Mesendoderm (in vitro differentiated cells): Measurements from ENCODE around the gene MVD.
A peak's percentile ranks its signal among the peaks of the same experiment; 100 is the strongest.

Source experiments
- DNase-seq: peaks from one replicate; pipeline ENCODE4 v3.0.0; 2013
- H2AK5ac ChIP-seq: 2 replicates; pipeline ENCODE4 v1.6.1; 2013; ENCODE audit warnings: low read length, inconsistent platforms
- H2BK120ac ChIP-seq: 2 replicates; pipeline ENCODE4 v1.6.1; 2013; ENCODE audit warnings: low read depth, mild to moderate bottlenecking, low read length, moderate library complexity, mixed read lengths
- H2BK15ac ChIP-seq: replicated peaks from 2 replicates; pipeline ENCODE4 v1.6.1; 2013; ENCODE audit warnings: low read depth, mild to moderate bottlenecking, moderate library complexity
- H2BK5ac ChIP-seq: 2 replicates; pipeline ENCODE4 v1.6.1; 2013; ENCODE audit warnings: low read length, inconsistent platforms
- H3K18ac ChIP-seq: 2 replicates; pipeline ENCODE4 v1.6.1; 2013; ENCODE audit warnings: mild to moderate bottlenecking, low read length, mixed read lengths
- H3K23ac ChIP-seq: one replicate; pipeline ENCODE4 v1.6.1; 2013; ENCODE audit warnings: low read length
- H3K27ac ChIP-seq: 2 replicates; pipeline ENCODE4 v1.5.1; 2013; ENCODE audit warnings: low read depth, mild to moderate bottlenecking, inconsistent platforms, low read length, moderate library complexity
- H3K27me3 ChIP-seq: 2 replicates; pipeline ENCODE4 v1.6.1; 2013; ENCODE audit warnings: low read length, control low read depth, mild to moderate bottlenecking, inconsistent platforms; ENCODE audit not compliant: insufficient read depth, poor library complexity
- H3K36me3 ChIP-seq: 2 replicates; pipeline ENCODE4 v1.6.1; 2013; ENCODE audit warnings: low read length, inconsistent platforms; ENCODE audit not compliant: control insufficient read depth, insufficient read depth
- H3K4ac ChIP-seq: one replicate; pipeline ENCODE4 v1.6.1; 2013; ENCODE audit warnings: low read depth, mild to moderate bottlenecking, low read length, moderate library complexity
- H3K4me1 ChIP-seq: 2 replicates; pipeline ENCODE4 v1.6.1; 2013; ENCODE audit warnings: low read depth, low read length, inconsistent platforms; ENCODE audit not compliant: control insufficient read depth
- H3K4me2 ChIP-seq: 2 replicates; pipeline ENCODE4 v1.6.1; 2013; ENCODE audit warnings: low read length
- H3K4me3 ChIP-seq: 2 replicates; pipeline ENCODE4 v1.5.1; 2013; ENCODE audit warnings: mild to moderate bottlenecking, low read length
- H3K56ac ChIP-seq: one replicate; pipeline ENCODE4 v1.6.1; 2013; ENCODE audit warnings: low read length
- H3K79me1 ChIP-seq: 2 replicates; pipeline ENCODE4 v1.6.1; 2013; ENCODE audit warnings: low read length, inconsistent platforms
- H3K79me2 ChIP-seq: 2 replicates; pipeline ENCODE4 v1.6.1; 2013; ENCODE audit warnings: mild to moderate bottlenecking, low read length; ENCODE audit not compliant: control insufficient read depth, insufficient read depth
- H3K9ac ChIP-seq: 2 replicates; pipeline ENCODE4 v1.6.1; 2013; ENCODE audit warnings: low read length, inconsistent platforms
- H4K5ac ChIP-seq: one replicate; pipeline ENCODE4 v1.6.1; 2013; ENCODE audit warnings: low read length
- H4K8ac ChIP-seq: one replicate; pipeline ENCODE4 v1.6.1; 2013; ENCODE audit warnings: low read depth, mild to moderate bottlenecking, control low read depth, low read length, moderate library complexity
- WGBS: extraction: QIAGEN DNeasy Blood & Tissue Kit; methylation state at CpG from one replicate; pipeline ENCODE4 v1.1.7; 2013; ENCODE audit warnings: low lambda C conversion rate, missing lambda C conversion rate; ENCODE audit not compliant: insufficient coverage; ENCODE audit errors: extremely low coverage; 5-methylcytosine and 5-hydroxymethylcytosine counted together

The MVD gene

GRCh38 chr16:88619859-88620815 is 42.8 kb downstream of the MVD start:
- no peak overlapping the region for H2BK5ac ChIP-seq
- H2BK15ac ChIP-seq, result no peak overlapping the region
- no peaks in the 10 kb centered on the region for H3K27me3 ChIP-seq
- no peak overlapping the region for H3K23ac ChIP-seq
- no peak overlapping the region for H2AK5ac ChIP-seq
- no CpG with 5 or more reads among the region's 14 CpGs for WGBS
- no peak overlapping the region for H3K9ac ChIP-seq
- H4K8ac ChIP-seq, result no peak overlapping the region
- no peak overlapping the region for H3K27ac ChIP-seq
- no peak overlapping the region for H3K4me2 ChIP-seq
- H3K36me3 ChIP-seq, result peaks cover 8% of the 10 kb centered on the region
- H3K79me1 ChIP-seq, result peaks cover 8% of the 10 kb centered on the region
- H3K18ac ChIP-seq, result no peak overlapping the region
- H3K4me1 ChIP-seq, result no peaks in the 10 kb centered on the region
- no peak overlapping the region for H3K4ac ChIP-seq
- H3K4me3 ChIP-seq, result no peak overlapping the region
- no peak overlapping the region for H3K56ac ChIP-seq
- no peaks in the 10 kb centered on the region for H3K79me2 ChIP-seq
- no peak for DNase-seq
- no peak overlapping the region for H4K5ac ChIP-seq
- H2BK120ac ChIP-seq, result no peak overlapping the region

- Histone ChIP-seq H3K4ac (no peak overlapping the region), H4K5ac (no peak overlapping the region), H3K4me3 (no peak overlapping the region), H2AK5ac (no peak overlapping the region), H3K4me1 (no peaks in the 10 kb centered on the region), H3K4me2 (no peak overlapping the region), H3K36me3 (peaks cover 9% of the 10 kb centered on the region), H3K18ac (no peak overlapping the region), H4K8ac (no peak overlapping the region), H3K9ac (no peak overlapping the region), H3K27ac (no peak overlapping the region), H2BK15ac (no peak overlapping the region), H2BK120ac (no peak overlapping the region), H3K79me2 (peaks cover 2% of the 10 kb centered on the region), H3K56ac (no peak overlapping the region), H3K79me1 (peaks cover 9% of the 10 kb centered on the region), H2BK5ac (no peak overlapping the region), H3K23ac (no peak overlapping the region), H3K27me3 (no peaks in the 10 kb centered on the region)
- no peak for DNase-seq
- no CpG with 5 or more reads among the region's 19 CpGs for WGBS
Measured at GRCh38 chr16:88618956-88619667, 43.8 kb downstream of the MVD start.

GRCh38 chr16:88618182-88618955 is 44.5 kb downstream of the MVD start:
- no peaks in the 10 kb centered on the region for H3K4me1 ChIP-seq
- H2BK15ac ChIP-seq, result no peak overlapping the region
- no peak overlapping the region for H3K9ac ChIP-seq
- H3K4me3 ChIP-seq, result no peak overlapping the region
- WGBS, result no CpG with 5 or more reads among the region's 20 CpGs
- no peak overlapping the region for H3K23ac ChIP-seq
- no peak overlapping the region for H2BK5ac ChIP-seq
- no peaks in the 10 kb centered on the region for H3K27me3 ChIP-seq
- H3K79me1 ChIP-seq, result peaks cover 9% of the 10 kb centered on the region
- peaks cover 3% of the 10 kb centered on the region for H3K79me2 ChIP-seq
- H3K56ac ChIP-seq, result no peak overlapping the region
- H2AK5ac ChIP-seq, result no peak overlapping the region
- DNase-seq, result no peak
- no peak overlapping the region for H2BK120ac ChIP-seq
- peaks cover 8% of the 10 kb centered on the region for H3K36me3 ChIP-seq
- no peak overlapping the region for H3K18ac ChIP-seq
- no peak overlapping the region for H3K4ac ChIP-seq
- H3K4me2 ChIP-seq, result no peak overlapping the region
- no peak overlapping the region for H3K27ac ChIP-seq
- H4K8ac ChIP-seq, result no peak overlapping the region
- H4K5ac ChIP-seq, result no peak overlapping the region

DNA sequence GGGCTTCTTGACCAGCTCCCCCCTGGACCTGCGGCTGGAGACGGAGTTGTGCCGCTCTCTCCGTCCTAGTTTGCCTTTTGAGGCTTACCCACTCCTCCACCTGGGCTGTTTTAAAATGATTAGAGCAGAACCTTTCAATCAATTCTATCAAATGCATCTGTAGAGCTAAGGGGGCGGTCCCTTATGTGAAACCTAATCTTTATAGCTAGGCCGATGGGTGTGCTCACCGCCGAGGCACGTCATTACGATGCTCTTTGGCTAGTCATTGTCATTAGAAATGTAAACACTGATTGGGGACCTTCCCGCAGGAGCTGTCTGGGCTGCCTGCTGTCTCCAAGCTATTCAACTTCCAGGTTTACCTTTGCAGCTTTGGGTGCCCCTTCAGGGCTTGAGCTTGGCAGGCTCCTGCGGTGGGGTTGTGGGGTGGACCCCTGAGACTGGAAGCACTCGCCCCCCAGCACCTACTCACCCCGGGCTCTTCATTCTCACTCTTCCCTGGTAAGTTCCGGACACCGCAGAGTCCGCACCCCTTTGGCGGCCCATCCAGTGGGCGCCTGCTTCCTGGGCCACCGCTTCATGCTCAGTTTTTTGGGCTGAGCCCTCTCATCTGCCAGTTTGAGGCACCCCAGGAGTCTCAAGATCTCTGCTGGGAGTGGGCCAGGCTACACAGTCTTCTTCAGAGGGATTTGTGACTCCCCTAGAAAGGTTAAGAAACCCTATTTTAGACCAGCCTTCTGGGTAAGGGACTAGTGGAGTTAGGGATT is 45.4 kb downstream of the MVD start:
- H3K79me1 ChIP-seq, result peaks cover 13% of the 10 kb centered on the region
- H3K9ac ChIP-seq, result no peak overlapping the region
- no peaks in the 10 kb centered on the region for H3K4me1 ChIP-seq
- no peak overlapping the region for H3K56ac ChIP-seq
- H3K23ac ChIP-seq, result no peak overlapping the region
- no peak overlapping the region for H3K27ac ChIP-seq
- no CpG with 5 or more reads among the region's 20 CpGs for WGBS
- H3K4me2 ChIP-seq, result no peak overlapping the region
- no peak overlapping the region for H4K8ac ChIP-seq
- no peak overlapping the region for H2BK15ac ChIP-seq
- peak; percentile 63 for DNase-seq
- H3K36me3 ChIP-seq, result peaks cover 5% of the 10 kb centered on the region
- H3K18ac ChIP-seq, result no peak overlapping the region
- no peaks in the 10 kb centered on the region for H3K27me3 ChIP-seq
- H2AK5ac ChIP-seq, result no peak overlapping the region
- H3K4me3 ChIP-seq, result no peak overlapping the region
- no peak overlapping the region for H3K4ac ChIP-seq
- no peak overlapping the region for H2BK5ac ChIP-seq
- H2BK120ac ChIP-seq, result no peak overlapping the region
- peaks cover 3% of the 10 kb centered on the region for H3K79me2 ChIP-seq
- no peak overlapping the region for H4K5ac ChIP-seq

DNA sequence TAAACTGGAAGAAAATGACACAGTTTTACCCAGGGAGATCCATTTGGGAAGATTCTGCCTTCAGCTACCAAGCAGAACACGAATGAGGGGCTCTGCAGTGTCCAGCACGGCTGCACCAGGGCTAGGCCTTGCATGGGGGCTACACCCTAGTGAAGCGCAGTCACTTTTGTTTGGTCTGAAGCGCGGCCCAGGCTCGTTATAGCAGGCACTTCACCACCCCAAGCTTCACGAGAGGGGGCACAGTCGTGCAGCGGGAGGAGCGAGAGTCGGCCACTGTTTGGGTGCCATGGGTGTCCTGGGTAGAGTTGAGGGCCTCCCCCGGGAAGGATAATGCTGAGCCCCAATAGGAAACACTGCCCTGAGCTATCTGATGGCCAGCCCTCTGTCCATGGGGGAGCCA is 46.2 kb downstream of the MVD start:
- peaks cover 3% of the 10 kb centered on the region for H3K79me2 ChIP-seq
- no peaks in the 10 kb centered on the region for H3K27me3 ChIP-seq
- H2AK5ac ChIP-seq, result no peak overlapping the region
- no peak overlapping the region for H3K23ac ChIP-seq
- H3K79me1 ChIP-seq, result peaks cover 13% of the 10 kb centered on the region
- no peaks in the 10 kb centered on the region for H3K4me1 ChIP-seq
- H3K27ac ChIP-seq, result peak overlapping the region; percentile 16
- no peak overlapping the region for H3K4ac ChIP-seq
- H3K4me2 ChIP-seq, result no peak overlapping the region
- no peak overlapping the region for H2BK15ac ChIP-seq
- H3K18ac ChIP-seq, result no peak overlapping the region
- no CpG with 5 or more reads among the region's 12 CpGs for WGBS
- no peak overlapping the region for H3K56ac ChIP-seq
- peaks cover 5% of the 10 kb centered on the region for H3K36me3 ChIP-seq
- no peak overlapping the region for H3K4me3 ChIP-seq
- no peak overlapping the region for H4K8ac ChIP-seq
- H3K9ac ChIP-seq, result no peak overlapping the region
- DNase-seq, result no peak
- H2BK5ac ChIP-seq, result no peak overlapping the region
- H4K5ac ChIP-seq, result no peak overlapping the region
- H2BK120ac ChIP-seq, result no peak overlapping the region
